Measurements from ENCODE around the gene THSD4.

DNA sequence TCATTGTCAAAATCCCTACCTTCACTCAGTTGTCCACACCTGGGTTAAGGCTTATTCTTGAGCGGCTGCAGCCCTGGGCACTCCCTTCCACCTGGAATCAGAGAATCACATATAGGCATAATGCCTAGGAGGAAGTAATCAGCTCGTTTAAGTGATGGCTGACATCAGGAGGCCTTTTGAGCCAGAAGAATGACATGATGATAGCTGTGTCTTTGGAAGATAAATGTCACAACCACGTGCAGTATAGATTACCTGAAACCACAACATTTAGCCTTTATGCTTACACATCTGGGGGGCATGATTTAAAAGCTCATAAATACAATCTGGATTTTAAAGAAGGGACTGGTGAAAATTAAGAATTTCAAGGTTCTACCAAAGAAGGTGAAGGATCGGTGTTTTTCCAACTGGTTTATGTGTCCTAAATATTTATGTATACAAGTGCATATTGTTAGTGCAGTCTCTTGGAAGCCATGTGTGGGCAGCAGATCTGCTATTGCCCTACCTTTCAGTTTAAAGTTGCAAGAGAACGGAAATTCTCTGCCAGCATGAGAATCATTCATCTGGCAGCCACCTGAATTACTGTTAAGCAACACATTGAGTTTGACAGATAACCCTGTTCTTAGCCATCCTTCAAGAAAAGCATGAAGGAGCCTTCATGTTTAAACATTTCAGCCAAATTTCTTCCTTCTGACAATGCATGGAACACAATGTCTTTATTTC, 531.7 kb downstream of the THSD4 start:
- TF ChIP-seq, protein P1, sequence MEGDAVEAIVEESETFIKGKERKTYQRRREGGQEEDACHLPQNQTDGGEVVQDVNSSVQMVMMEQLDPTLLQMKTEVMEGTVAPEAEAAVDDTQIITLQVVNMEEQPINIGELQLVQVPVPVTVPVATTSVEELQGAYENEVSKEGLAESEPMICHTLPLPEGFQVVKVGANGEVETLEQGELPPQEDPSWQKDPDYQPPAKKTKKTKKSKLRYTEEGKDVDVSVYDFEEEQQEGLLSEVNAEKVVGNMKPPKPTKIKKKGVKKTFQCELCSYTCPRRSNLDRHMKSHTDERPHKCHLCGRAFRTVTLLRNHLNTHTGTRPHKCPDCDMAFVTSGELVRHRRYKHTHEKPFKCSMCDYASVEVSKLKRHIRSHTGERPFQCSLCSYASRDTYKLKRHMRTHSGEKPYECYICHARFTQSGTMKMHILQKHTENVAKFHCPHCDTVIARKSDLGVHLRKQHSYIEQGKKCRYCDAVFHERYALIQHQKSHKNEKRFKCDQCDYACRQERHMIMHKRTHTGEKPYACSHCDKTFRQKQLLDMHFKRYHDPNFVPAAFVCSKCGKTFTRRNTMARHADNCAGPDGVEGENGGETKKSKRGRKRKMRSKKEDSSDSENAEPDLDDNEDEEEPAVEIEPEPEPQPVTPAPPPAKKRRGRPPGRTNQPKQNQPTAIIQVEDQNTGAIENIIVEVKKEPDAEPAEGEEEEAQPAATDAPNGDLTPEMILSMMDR (optimal IDR thresholded peaks at IDR 0.05 in 1 of 3, IDR thresholded peaks at IDR 0.05 in 1 of 3, conservative IDR thresholded peaks at IDR 0.05 in 1 of 3; ENCODE audit: extremely low read depth in 1 of 3, insufficient read depth in 2 of 3, low read length in 3 of 3), result no peak
- TF ChIP-seq EZH2 (IDR thresholded peaks at IDR 0.05; ENCODE audit: low read length), result no peak
